GM12865 (cell line): ENCODE results near the gene GRIP2.

Source experiments
- DNase-seq: peaks from one replicate; pipeline ENCODE4 v3.0.0; 2010; ENCODE audit warnings: low read depth
- H3K4me3 ChIP-seq: 2 replicates; pipeline ENCODE4 v1.5.1; 2011; ENCODE audit warnings: mild to moderate bottlenecking, low read depth, low read length, control low read depth
- TF ChIP-seq, protein P1 (sequence below): IDR thresholded peaks from 2 replicates; pipeline ENCODE4 v1.5.1; 2011; ENCODE audit warnings: low read length, control low read depth, low read depth, inconsistent platforms; ENCODE audit not compliant: insufficient read depth; ENCODE audit errors: missing control alignments

Gene GRIP2

DNA sequence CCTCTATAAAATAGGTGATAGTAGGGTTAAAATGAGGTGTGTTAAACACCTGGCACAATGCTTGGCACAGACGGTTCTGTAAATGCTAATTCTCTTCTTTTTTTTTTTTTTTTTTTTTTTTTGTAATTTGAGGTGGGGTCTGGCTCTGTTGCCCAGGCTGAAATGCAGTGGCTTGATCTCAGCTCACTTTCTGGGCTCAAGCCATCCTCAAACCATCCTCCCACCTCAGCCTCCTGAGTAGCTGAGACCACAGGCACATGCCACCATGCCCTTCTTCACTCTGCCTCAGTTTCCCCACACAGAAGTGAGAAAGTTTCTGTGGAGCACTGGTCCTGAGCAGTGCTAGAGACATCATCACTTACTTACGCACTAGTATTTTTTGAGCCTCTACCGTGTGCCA is 80.4 kb downstream of the GRIP2 start:
- no peak overlapping the region for H3K4me3 ChIP-seq

DNA sequence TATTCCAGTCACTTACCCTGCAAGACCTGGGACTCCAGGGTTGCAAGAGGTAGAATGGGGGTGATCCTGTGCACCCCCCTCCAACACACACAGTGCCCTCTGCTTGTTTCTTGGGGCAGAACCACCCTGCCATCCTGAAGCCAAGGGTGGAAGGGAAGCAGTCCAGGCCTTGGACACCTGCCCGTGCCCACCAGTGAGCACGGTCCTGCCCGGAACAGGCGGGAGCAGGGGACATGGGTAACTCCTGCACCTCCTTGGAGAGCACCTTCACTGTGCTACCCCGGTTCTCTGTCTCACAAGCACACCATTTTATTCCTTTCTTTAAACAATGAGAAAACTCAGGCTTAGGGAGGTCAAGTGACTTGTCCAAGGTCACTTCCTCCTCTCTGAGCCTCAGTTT is 80.8 kb downstream of the GRIP2 start:
- DNase-seq, result no peak
- H3K4me3 ChIP-seq, result no peak overlapping the region
- TF ChIP-seq, protein P1, sequence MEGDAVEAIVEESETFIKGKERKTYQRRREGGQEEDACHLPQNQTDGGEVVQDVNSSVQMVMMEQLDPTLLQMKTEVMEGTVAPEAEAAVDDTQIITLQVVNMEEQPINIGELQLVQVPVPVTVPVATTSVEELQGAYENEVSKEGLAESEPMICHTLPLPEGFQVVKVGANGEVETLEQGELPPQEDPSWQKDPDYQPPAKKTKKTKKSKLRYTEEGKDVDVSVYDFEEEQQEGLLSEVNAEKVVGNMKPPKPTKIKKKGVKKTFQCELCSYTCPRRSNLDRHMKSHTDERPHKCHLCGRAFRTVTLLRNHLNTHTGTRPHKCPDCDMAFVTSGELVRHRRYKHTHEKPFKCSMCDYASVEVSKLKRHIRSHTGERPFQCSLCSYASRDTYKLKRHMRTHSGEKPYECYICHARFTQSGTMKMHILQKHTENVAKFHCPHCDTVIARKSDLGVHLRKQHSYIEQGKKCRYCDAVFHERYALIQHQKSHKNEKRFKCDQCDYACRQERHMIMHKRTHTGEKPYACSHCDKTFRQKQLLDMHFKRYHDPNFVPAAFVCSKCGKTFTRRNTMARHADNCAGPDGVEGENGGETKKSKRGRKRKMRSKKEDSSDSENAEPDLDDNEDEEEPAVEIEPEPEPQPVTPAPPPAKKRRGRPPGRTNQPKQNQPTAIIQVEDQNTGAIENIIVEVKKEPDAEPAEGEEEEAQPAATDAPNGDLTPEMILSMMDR, result no peak

More for the DNA sequence above, 80.4 kb downstream of the GRIP2 start:
- TF ChIP-seq, protein P1, result no peak
- no peak for DNase-seq

DNA sequence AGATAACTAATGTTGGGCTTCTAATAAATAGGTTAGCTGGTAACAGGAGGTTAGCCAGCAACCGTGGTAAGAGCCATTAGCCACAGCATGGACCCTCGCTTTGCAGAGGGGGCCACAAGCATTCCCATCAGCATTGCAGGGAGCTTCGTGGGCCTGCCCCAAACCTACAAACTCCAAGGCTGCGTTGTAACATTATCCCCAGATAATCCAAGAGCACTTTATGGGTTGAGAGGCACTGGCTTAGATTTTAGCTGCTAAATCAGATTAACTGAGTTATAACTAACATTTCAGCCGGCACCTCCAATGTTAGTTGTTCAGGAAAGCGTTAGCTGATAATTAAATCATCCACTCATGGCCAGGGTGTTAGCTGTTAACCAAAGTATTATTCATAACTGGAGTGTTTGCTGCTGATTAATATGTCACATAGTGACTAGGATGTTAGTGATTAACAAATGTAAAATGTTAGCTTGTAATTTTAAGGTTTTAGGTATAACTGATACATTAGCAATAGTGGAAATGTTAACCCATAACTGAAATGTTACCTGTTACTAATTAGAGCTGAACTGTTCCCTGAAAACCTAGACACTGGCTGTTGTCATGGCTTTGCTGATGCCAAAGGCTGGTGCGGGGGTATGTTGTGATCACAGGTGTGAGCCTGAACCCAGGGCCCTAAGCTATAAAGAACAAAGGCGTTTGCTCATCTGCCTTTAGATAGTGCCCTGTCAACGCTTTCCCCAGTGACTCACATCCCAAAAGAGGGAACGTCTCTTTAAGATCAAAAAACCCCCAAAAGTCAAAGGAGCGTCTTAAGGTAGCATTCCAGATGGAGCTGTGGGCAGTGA is 81.5 kb downstream of the GRIP2 start:
- no peak for DNase-seq
- H3K4me3 ChIP-seq, result no peak overlapping the region
- TF ChIP-seq, protein P1, result no peak

DNA sequence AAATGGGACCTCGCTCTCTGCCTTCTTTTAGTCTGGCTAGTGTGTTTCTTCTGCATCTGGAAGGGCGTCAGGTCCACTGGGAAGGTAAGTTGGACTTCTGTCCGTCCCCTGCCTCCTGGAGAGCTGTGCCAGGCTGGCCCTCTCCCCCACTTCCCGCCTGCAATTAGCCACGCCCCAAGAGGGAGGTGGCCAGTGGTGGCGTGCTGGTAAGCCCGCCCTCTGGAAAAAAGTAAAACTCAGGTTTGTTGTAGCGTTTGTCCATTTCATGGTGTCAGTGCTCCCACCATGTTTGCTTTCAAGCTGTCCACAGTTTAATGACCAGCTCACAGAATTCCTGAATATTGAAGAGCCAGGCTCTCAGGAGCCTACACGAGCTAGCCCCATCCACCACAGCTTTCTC is 82.1 kb downstream of the GRIP2 start:
- TF ChIP-seq, protein P1, result no peak
- H3K4me3 ChIP-seq, result no peak overlapping the region
- no peak for DNase-seq

DNA sequence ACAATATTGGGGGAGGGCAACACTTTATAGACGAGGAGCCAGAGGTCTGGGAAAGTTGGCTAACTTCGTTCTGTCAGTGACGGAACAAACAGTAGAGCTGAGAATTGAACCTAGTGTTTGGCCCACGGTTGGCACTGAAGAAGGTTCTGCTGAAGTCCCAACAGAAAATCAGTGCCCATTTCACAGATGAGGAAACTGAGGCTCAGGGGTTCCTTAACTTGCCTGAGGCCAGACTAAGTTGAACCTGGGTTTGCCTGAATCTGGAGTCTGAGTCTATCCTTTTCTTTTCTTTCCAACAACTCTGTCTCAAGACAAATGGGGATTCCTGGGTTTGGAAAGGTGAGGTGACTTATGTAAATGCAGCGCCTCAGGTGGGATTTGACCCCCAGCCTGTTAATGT is 82.7 kb downstream of the GRIP2 start:
- no peak for DNase-seq
- TF ChIP-seq, protein P1, result no peak
- no peak overlapping the region for H3K4me3 ChIP-seq

DNA sequence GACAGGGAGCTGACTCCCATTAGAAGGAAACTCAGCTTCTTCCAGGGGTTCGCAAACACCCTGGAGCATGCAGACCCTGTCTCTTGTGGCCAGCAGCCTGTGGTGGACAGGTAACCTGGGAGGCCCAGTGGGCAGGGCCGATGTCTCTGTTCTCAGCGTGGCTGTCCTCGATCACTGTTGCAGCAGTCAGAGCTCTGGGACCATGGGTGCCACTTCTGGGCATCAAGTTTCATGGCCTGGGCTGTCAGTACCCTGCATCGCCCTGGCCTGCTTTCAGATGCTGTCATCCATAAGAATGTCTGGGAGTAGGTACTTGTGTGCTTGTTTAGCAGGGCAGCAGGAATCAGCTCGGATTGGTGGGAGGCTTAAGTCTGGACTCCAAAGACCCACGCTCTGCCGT is 83.3 kb downstream of the GRIP2 start:
- DNase-seq, result no peak
- no peak overlapping the region for H3K4me3 ChIP-seq
- TF ChIP-seq, protein P1, result no peak
